HS-5 (cell line): ENCODE measurements around the gene AIF1L.

Experiments
- DNase-seq: peaks from one replicate; pipeline ENCODE4 v3.0.0-alpha.2; 2012; ENCODE audit warnings: low read depth

Gene AIF1L

GRCh38 chr9:131167936-131168335 is 71.6 kb downstream of the AIF1L start:
- no peak for DNase-seq

GRCh38 chr9:131169563-131170240 is 73.4 kb downstream of the AIF1L start:
- DNase-seq: no peak
